Glutamatergic neuron (in vitro differentiated cells): ENCODE measurements around the gene USP7. TPM values are rescaled to one million over a fixed set of nuclear protein-coding genes. Genes with fewer than 3 reads are reported as not detected.

ENCODE experiments used
- DNase-seq: peaks from one replicate; pipeline ENCODE4 v3.0.0; 2022
- H3K27ac Mint-ChIP-seq: one replicate; pipeline ENCODE4 v1.8.0; 2020; ENCODE audit warnings: mild to moderate bottlenecking, mixed read lengths, inconsistent platforms; ENCODE audit not compliant: unreplicated experiment
- H3K27me3 Mint-ChIP-seq: one replicate; pipeline ENCODE4 v1.8.0; 2020; ENCODE audit warnings: mild to moderate bottlenecking, moderate library complexity, mixed read lengths, inconsistent platforms; ENCODE audit not compliant: unreplicated experiment
- H3K36me3 Mint-ChIP-seq: one replicate; pipeline ENCODE4 v1.8.0; 2020; ENCODE audit warnings: mild to moderate bottlenecking, mixed read lengths, inconsistent platforms; ENCODE audit not compliant: unreplicated experiment
- H3K4me1 Mint-ChIP-seq: one replicate; pipeline ENCODE4 v1.8.0; 2020; ENCODE audit warnings: mild to moderate bottlenecking, low read depth, mixed read lengths, inconsistent platforms; ENCODE audit not compliant: unreplicated experiment
- H3K4me3 Mint-ChIP-seq: one replicate; pipeline ENCODE4 v1.8.0; 2020; ENCODE audit warnings: mild to moderate bottlenecking, mixed read lengths, inconsistent platforms; ENCODE audit not compliant: unreplicated experiment
- H3K9me3 Mint-ChIP-seq: one replicate; pipeline ENCODE4 v1.8.0; 2020; ENCODE audit warnings: mild to moderate bottlenecking, moderate library complexity, mixed read lengths, inconsistent platforms; ENCODE audit not compliant: unreplicated experiment
- CTCF ChIP-seq: fragments of 200-600 bp; sonication (generic); IDR thresholded peaks from one replicate; pipeline ENCODE4 v1.5.0; 2021; ENCODE audit not compliant: partially characterized antibody, unreplicated experiment
- total RNA-seq: library from RNA; stranded (reverse); fragmentation: NEBNext Ultra II Directional; extraction: Animal tissue kit (Norgen Biotek cat#: 25700); gene quantifications from one replicate; pipeline ENCODE4 v1.2.1, GENCODE V29; 2021; ENCODE audit not compliant: unreplicated experiment

The USP7 gene
- total RNA-seq, 1 donor from 2014 or later: 167 TPM

GRCh38 chr16:8859913-8860881 lies 103.5 kb downstream of the USP7 start:
- H3K4me1 Mint-ChIP-seq: peaks cover 32% of the 10 kb centered on the region
- no peak for DNase-seq
- no peak for TF ChIP-seq CTCF
- peaks cover 17% of the 10 kb centered on the region for H3K27me3 Mint-ChIP-seq
- H3K36me3 Mint-ChIP-seq: no peaks in the 10 kb centered on the region
- peak overlapping the region; percentile 48 for H3K27ac Mint-ChIP-seq
- H3K4me3 Mint-ChIP-seq: no peak overlapping the region
- peaks cover 6% of the 10 kb centered on the region for H3K9me3 Mint-ChIP-seq

- Mint-ChIP-seq H3K36me3 (no peaks in the 10 kb centered on the region), H3K9me3 (peaks cover 5% of the 10 kb centered on the region), H3K4me3 (no peak overlapping the region), H3K4me1 (peaks cover 26% of the 10 kb centered on the region), H3K27ac (peak overlapping the region; percentile 48), H3K27me3 (peaks cover 17% of the 10 kb centered on the region)
- TF ChIP-seq CTCF: no peak
- DNase-seq: no peak
Observed at GRCh38 chr16:8858994-8859912, 104.5 kb downstream of the USP7 start.

- no peaks in the 10 kb centered on the region for H3K36me3 Mint-ChIP-seq
- TF ChIP-seq CTCF: no peak
Observed at GRCh38 chr16:8855972-8856371, 107.7 kb downstream of the USP7 start.

GRCh38 chr16:8855051-8855786 lies 108.5 kb downstream of the USP7 start:
- Mint-ChIP-seq H3K27me3 (peaks cover 12% of the 10 kb centered on the region), H3K36me3 (no peaks in the 10 kb centered on the region), H3K4me1 (peaks cover 20% of the 10 kb centered on the region), H3K27ac (no peak overlapping the region), H3K4me3 (no peak overlapping the region), H3K9me3 (peaks cover 5% of the 10 kb centered on the region)
- DNase-seq: no peak
- TF ChIP-seq CTCF: no peak

More at GRCh38 chr16:8855972-8856371, 107.7 kb downstream of the USP7 start:
- Mint-ChIP-seq H3K9me3 (peaks cover 5% of the 10 kb centered on the region), H3K27ac (no peak overlapping the region), H3K4me3 (no peak overlapping the region), H3K27me3 (peaks cover 12% of the 10 kb centered on the region), H3K4me1 (peaks cover 17% of the 10 kb centered on the region)
- no peak for DNase-seq
